ENCODE data around the gene FGF11. TPM values are rescaled to one million over a fixed set of nuclear protein-coding genes. Genes with fewer than 3 reads are reported as not detected.

FGF11 gene
- total RNA-seq, 2 donors from 2014 or later, result 4.0 to 8.8 TPM

DNA sequence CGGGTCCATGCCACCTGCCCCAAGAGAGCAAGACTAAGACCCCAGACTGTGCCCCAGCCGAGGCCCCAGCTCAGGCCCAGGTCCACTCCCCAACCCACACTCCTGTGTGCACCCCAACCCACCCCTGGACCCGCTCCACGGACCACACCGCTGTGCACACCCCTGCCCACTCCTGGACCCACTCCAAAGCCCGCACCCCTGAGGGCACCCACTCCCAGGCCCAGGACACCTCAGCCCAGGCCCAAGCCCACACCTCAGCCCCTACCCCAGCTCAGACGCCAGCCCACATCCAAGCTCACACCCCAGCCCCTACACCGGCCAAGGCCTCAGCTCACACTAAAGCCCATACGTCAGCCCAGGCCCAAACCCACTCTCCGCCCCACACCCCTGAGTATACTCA lies 9.6 kb upstream of the FGF11 start:
- no peak overlapping the region for H3K4me3 ChIP-seq (ENCODE audit: low read length)
- DNase-seq, result no peak
- no peak overlapping the region for H3K9ac ChIP-seq (ENCODE audit: extremely low read depth, low read length, poor library complexity, severe bottlenecking)
- TF ChIP-seq, protein P1, sequence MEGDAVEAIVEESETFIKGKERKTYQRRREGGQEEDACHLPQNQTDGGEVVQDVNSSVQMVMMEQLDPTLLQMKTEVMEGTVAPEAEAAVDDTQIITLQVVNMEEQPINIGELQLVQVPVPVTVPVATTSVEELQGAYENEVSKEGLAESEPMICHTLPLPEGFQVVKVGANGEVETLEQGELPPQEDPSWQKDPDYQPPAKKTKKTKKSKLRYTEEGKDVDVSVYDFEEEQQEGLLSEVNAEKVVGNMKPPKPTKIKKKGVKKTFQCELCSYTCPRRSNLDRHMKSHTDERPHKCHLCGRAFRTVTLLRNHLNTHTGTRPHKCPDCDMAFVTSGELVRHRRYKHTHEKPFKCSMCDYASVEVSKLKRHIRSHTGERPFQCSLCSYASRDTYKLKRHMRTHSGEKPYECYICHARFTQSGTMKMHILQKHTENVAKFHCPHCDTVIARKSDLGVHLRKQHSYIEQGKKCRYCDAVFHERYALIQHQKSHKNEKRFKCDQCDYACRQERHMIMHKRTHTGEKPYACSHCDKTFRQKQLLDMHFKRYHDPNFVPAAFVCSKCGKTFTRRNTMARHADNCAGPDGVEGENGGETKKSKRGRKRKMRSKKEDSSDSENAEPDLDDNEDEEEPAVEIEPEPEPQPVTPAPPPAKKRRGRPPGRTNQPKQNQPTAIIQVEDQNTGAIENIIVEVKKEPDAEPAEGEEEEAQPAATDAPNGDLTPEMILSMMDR (conservative IDR thresholded peaks at IDR 0.05), result no peak
- 94% methylated on average over 10 of the region's 10 CpGs; no CpG with 5 or more reads in 1 of the 2 experiments for WGBS, 2 experiments (ENCODE audit: insufficient coverage in 1 of 2, insufficient read length in 1 of 2)
- Mint-ChIP-seq H3K4me1 (no peaks in the 10 kb centered on the region), H3K4me3 (no peak overlapping the region), H3K9me3 (no peaks in the 10 kb centered on the region), H3K36me3 (ENCODE audit: low read depth) (no peaks in the 10 kb centered on the region), H3K27ac (no peak overlapping the region), H3K27me3 (ENCODE audit: insufficient read depth) (peaks cover 24% of the 10 kb centered on the region)
- no peak overlapping the region for H3K27ac ChIP-seq (ENCODE audit: low read depth, low read length)
- H3K9me3 ChIP-seq (ENCODE audit: control insufficient read depth, low read length), result no peaks in the 10 kb centered on the region
- H3K4me1 ChIP-seq (ENCODE audit: control insufficient read depth, insufficient read depth, low read length), result no peaks in the 10 kb centered on the region
- H3K27me3 ChIP-seq (ENCODE audit: control insufficient read depth, insufficient read depth, low read length, poor library complexity, severe bottlenecking), result no peaks in the 10 kb centered on the region
- no peaks in the 10 kb centered on the region for H3K36me3 ChIP-seq (ENCODE audit: control insufficient read depth, insufficient read depth, low read length)

DNA sequence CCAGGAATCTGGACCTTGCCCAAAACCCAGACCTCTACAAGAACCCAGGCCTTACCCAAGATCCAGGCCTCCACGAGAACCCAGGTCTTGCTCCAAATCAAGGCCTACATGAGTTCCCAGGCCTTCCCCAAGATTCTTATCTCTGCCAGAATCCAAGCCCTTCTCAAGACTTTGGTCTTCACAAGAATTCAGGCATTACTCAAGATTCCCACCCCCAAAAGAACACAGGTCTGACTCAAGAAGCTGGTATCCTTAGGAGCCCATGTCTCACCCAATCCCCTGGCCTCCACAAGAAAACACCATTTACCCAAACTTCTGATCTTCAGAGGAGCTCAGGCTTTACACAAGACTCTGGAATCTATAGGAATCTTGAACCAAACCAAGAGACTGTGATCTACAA lies 8.1 kb upstream of the FGF11 start:
- peaks cover 3% of the 10 kb centered on the region for H3K4me1 ChIP-seq (ENCODE audit: control insufficient read depth, insufficient read depth, low read length)
- H3K9me3 Mint-ChIP-seq, result no peaks in the 10 kb centered on the region
- WGBS, 2 experiments (ENCODE audit: insufficient coverage in 1 of 2, insufficient read length in 1 of 2), result 86 to 89% methylated on average over 1 of the region's 1 CpG
- TF ChIP-seq, protein P1 (conservative IDR thresholded peaks at IDR 0.05), result no peak
- no peak overlapping the region for H3K4me3 ChIP-seq (ENCODE audit: low read length)
- H3K36me3 ChIP-seq (ENCODE audit: control insufficient read depth, insufficient read depth, low read length), result no peaks in the 10 kb centered on the region
- peaks cover 3% of the 10 kb centered on the region for H3K27me3 ChIP-seq (ENCODE audit: control insufficient read depth, insufficient read depth, low read length, poor library complexity, severe bottlenecking)
- no peak overlapping the region for H3K27ac Mint-ChIP-seq
- DNase-seq, result no peak
- H3K27me3 Mint-ChIP-seq (ENCODE audit: insufficient read depth), result peaks cover 21% of the 10 kb centered on the region
- no peak overlapping the region for H3K9ac ChIP-seq (ENCODE audit: extremely low read depth, low read length, poor library complexity, severe bottlenecking)
- H3K4me3 Mint-ChIP-seq, result no peak overlapping the region
- H3K9me3 ChIP-seq (ENCODE audit: control insufficient read depth, low read length), result no peaks in the 10 kb centered on the region
- H3K27ac ChIP-seq (ENCODE audit: low read depth, low read length), result no peak overlapping the region
- no peaks in the 10 kb centered on the region for H3K4me1 Mint-ChIP-seq
- no peaks in the 10 kb centered on the region for H3K36me3 Mint-ChIP-seq (ENCODE audit: low read depth)

DNA sequence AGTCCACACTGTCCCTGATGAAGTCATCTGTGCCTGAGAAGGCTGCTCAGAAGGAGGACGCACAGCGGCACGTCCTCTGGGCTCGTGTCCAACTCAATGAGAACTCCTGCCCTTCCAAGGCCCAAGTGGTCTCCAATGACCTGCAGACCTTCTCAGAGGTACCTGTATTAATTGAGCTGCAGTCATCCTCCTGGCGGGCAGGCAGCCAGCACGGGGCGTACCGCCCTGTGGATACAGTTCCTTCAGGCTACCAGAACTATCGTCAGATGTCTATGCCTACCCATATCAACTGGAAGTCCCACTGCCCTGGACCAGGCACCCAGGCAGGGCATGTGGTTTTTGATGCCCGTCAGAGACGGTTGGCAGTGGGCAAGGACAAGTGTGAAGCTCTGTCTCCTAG lies 7.0 kb upstream of the FGF11 start:
- Mint-ChIP-seq H3K4me3 (no peak overlapping the region), H3K27ac (no peak overlapping the region), H3K9me3 (no peaks in the 10 kb centered on the region), H3K4me1 (no peaks in the 10 kb centered on the region), H3K36me3 (ENCODE audit: low read depth) (no peaks in the 10 kb centered on the region), H3K27me3 (ENCODE audit: insufficient read depth) (peaks cover 28% of the 10 kb centered on the region)
- WGBS, 2 experiments (ENCODE audit: insufficient coverage in 1 of 2, insufficient read length in 1 of 2), result 95 to 99% methylated on average over 10 to 11 of the region's 11 CpGs
- DNase-seq, result no peak
- no peaks in the 10 kb centered on the region for H3K36me3 ChIP-seq (ENCODE audit: control insufficient read depth, insufficient read depth, low read length)
- H3K9me3 ChIP-seq (ENCODE audit: control insufficient read depth, low read length), result no peaks in the 10 kb centered on the region
- H3K4me3 ChIP-seq (ENCODE audit: low read length), result no peak overlapping the region
- H3K9ac ChIP-seq (ENCODE audit: extremely low read depth, low read length, poor library complexity, severe bottlenecking), result no peak overlapping the region
- H3K27me3 ChIP-seq (ENCODE audit: control insufficient read depth, insufficient read depth, low read length, poor library complexity, severe bottlenecking), result peaks cover 9% of the 10 kb centered on the region
- TF ChIP-seq, protein P1 (conservative IDR thresholded peaks at IDR 0.05), result no peak
- no peak overlapping the region for H3K27ac ChIP-seq (ENCODE audit: low read depth, low read length)
- H3K4me1 ChIP-seq (ENCODE audit: control insufficient read depth, insufficient read depth, low read length), result peaks cover 3% of the 10 kb centered on the region

Data from endodermal cell (in vitro differentiated cells).